Measurements from ENCODE around the gene ACTN1. TPM values are rescaled to one million over a fixed set of nuclear protein-coding genes. Genes with fewer than 3 reads are reported as not detected.

ACTN1 gene
- total and polyA plus RNA-seq, 3 donors from 2014 or later = 51.0 to 82.3 (median 69.5) TPM

GRCh38 chr14:69008421-69008884 is 29.4 kb upstream of the ACTN1 start:
- no peak overlapping the region for H3K27ac ChIP-seq
- H3K4me1 ChIP-seq = no peaks in the 10 kb centered on the region
- intact Hi-C loops (cut with DNase I; ENCODE audit: low total_unique reads) = no loop called here
- no peak for DNase-seq
- no peaks in the 10 kb centered on the region for H3K36me3 ChIP-seq (ENCODE audit: low read depth, missing control alignments)
- 33 to 58% methylated on average over 1 of the region's 1 CpG for WGBS, 2 donors
- TF ChIP-seq CTCF (IDR thresholded peaks at IDR 0.05) (no peak), POLR2A (IDR thresholded peaks at IDR 0.05) (no peak)
- no peaks in the 10 kb centered on the region for H3K9me3 ChIP-seq
- H3K27me3 ChIP-seq = no peaks in the 10 kb centered on the region
- H3K4me3 ChIP-seq = no peak overlapping the region

- Histone ChIP-seq H3K27ac (no peak overlapping the region), H3K4me3 (no peak overlapping the region), H3K36me3 (ENCODE audit: low read depth, missing control alignments) (no peaks in the 10 kb centered on the region), H3K27me3 (no peaks in the 10 kb centered on the region), H3K9me3 (no peaks in the 10 kb centered on the region), H3K4me1 (no peaks in the 10 kb centered on the region)
- intact Hi-C loops (cut with DNase I; ENCODE audit: low total_unique reads) = no loop called here
- TF ChIP-seq POLR2A (IDR thresholded peaks at IDR 0.05) (no peak), CTCF (IDR thresholded peaks at IDR 0.05) (no peak)
- DNase-seq = no peak
- WGBS, 2 donors = 87 to 94% methylated on average over 5 of the region's 5 CpGs
Measured at GRCh38 chr14:69006346-69006745, 27.2 kb upstream of the ACTN1 start.

GRCh38 chr14:69005432-69006148 is 26.5 kb upstream of the ACTN1 start:
- WGBS, 2 donors = 60 to 62% methylated on average over 11 of the region's 11 CpGs
- Histone ChIP-seq H3K4me1 (no peaks in the 10 kb centered on the region), H3K36me3 (ENCODE audit: low read depth, missing control alignments) (no peaks in the 10 kb centered on the region), H3K4me3 (no peak overlapping the region), H3K9me3 (no peaks in the 10 kb centered on the region), H3K27ac (no peak overlapping the region), H3K27me3 (no peaks in the 10 kb centered on the region)
- no peak for DNase-seq
- intact Hi-C loops (cut with DNase I; ENCODE audit: low total_unique reads) = no loop called here
- TF ChIP-seq POLR2A (IDR thresholded peaks at IDR 0.05) (no peak), CTCF (IDR thresholded peaks at IDR 0.05) (no peak)

DNA sequence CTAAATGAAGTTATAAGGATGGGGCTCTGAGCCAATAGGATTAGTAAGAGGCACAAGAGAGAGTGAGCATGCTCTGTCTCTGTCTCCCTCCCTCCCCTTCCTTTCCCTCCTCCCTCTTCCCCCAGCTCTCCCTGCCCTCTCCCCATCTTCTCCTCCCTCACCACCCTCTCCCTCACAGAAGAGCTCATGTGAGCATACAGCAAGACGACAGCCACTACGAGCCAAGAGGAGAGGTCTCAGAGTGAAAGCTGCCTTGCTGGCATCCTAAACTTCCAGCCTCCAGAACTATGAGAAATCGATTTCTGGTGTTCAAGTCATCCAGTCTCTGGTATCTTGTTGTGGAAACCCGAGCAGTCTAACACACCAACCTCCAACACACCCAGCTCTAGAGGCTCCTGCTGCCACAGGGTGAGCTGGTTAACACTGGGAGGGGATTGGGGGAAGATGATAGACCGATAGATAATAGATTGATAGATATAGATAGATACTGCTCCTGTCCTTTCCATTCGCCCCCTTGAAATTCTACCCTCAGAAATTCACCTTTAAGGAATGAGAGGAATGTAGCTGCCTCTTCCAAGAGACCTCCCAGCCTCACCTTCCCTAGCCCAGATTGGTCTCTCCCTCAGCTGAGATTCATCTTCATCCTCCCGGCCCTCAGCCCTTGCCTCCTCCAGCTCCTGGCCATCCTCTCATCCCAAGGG is 25.8 kb upstream of the ACTN1 start:
- Histone ChIP-seq H3K4me3 (no peak overlapping the region), H3K9me3 (no peaks in the 10 kb centered on the region), H3K27me3 (no peaks in the 10 kb centered on the region), H3K36me3 (ENCODE audit: low read depth, missing control alignments) (no peaks in the 10 kb centered on the region), H3K27ac (no peak overlapping the region), H3K4me1 (no peaks in the 10 kb centered on the region)
- intact Hi-C loops (cut with DNase I; ENCODE audit: low total_unique reads) = no loop called here
- WGBS, 2 donors = 66 to 69% methylated on average over 7 of the region's 7 CpGs
- no peak for DNase-seq
- TF ChIP-seq CTCF (IDR thresholded peaks at IDR 0.05) (no peak), POLR2A (IDR thresholded peaks at IDR 0.05) (no peak)
